Stimulated activated CD4-positive, alpha-beta T cell treated with anti-CD3 and anti-CD28 coated beads, Interleukin-15, amount 100 ng/mL, for 1 hour (primary cell): ENCODE data around the gene PRCP.
A peak's percentile ranks its signal among the peaks of the same experiment; 100 is the strongest.
"Not testable (repeated sequence)": the region's sequence is repeated elsewhere in the genome, so short reads cannot be mapped to it uniquely, and the experiment has no call there.

Experiments
- DNase-seq, 2 donors: peaks; one replicate each; pipeline ENCODE4 v3.0.0-alpha.2; 2020; ENCODE audit warnings: low read depth in 1 of 2, low spot score in 1 of 2

PRCP gene

GRCh38 chr11:82872377-82873150, 27.7 kb downstream of the PRCP start:
- no peak for DNase-seq

GRCh38 chr11:82871646-82872045, 28.6 kb downstream of the PRCP start:
- DNase-seq = no peak

GRCh38 chr11:82869657-82870056, 30.6 kb downstream of the PRCP start:
- DNase-seq = no peak

GRCh38 chr11:82867495-82868082, 32.6 kb downstream of the PRCP start:
- peak; percentile 14 to 43 for DNase-seq

GRCh38 chr11:82865841-82866240, 34.4 kb downstream of the PRCP start:
- DNase-seq = no peak

GRCh38 chr11:82864268-82864667, 36.0 kb downstream of the PRCP start:
- peak in 1 of 2 donors; percentile 0 for DNase-seq

- DNase-seq = no peak
Observed at GRCh38 chr11:82863209-82863608, 37.0 kb downstream of the PRCP start.

- DNase-seq = no peak
Observed at GRCh38 chr11:82862379-82862778, 37.9 kb downstream of the PRCP start.

GRCh38 chr11:82859750-82860149, 40.5 kb downstream of the PRCP start:
- DNase-seq = no peak

- no peak for DNase-seq
Observed at GRCh38 chr11:82858556-82859091, 41.6 kb downstream of the PRCP start.

- no peak for DNase-seq
Observed at GRCh38 chr11:82858133-82858532, 42.1 kb downstream of the PRCP start.

GRCh38 chr11:82857145-82857544, 43.1 kb downstream of the PRCP start:
- DNase-seq = no peak

- DNase-seq = no peak
Observed at GRCh38 chr11:82855616-82856015, 44.6 kb downstream of the PRCP start.

- not testable (repeated sequence) for DNase-seq
Observed at GRCh38 chr11:82854916-82855315, 45.3 kb downstream of the PRCP start.

- DNase-seq = no peak
Observed at GRCh38 chr11:82854242-82854641, 46.0 kb downstream of the PRCP start.

GRCh38 chr11:82848829-82849228, 51.4 kb downstream of the PRCP start:
- no peak for DNase-seq

- DNase-seq = no peak
Observed at GRCh38 chr11:82845356-82846353, 54.6 kb downstream of the PRCP start.

GRCh38 chr11:82843057-82843795, 57.0 kb downstream of the PRCP start:
- no peak for DNase-seq

- no peak for DNase-seq
Observed at GRCh38 chr11:82842019-82842418, 58.2 kb downstream of the PRCP start.

GRCh38 chr11:82837650-82838049, 62.6 kb downstream of the PRCP start:
- no peak for DNase-seq

- DNase-seq = no peak
Observed at GRCh38 chr11:82832983-82833382, 67.2 kb downstream of the PRCP start.
